Pancreas (tissue), 10 donors: ENCODE data around the gene GOLGA6C. TPM values are rescaled to one million over a fixed set of nuclear protein-coding genes. Genes with fewer than 3 reads are reported as not detected.
"Not testable (repeated sequence)": the region's sequence is repeated elsewhere in the genome, so short reads cannot be mapped to it uniquely, and the experiment has no call there.

Source experiments
- ATAC-seq, 4 donors: fragments of 200-7000 bp; cut with Tn5 transposase; one replicate each; pipeline versions ENCODE4 v1.8.0 to v1.9.1; 2020; ENCODE audit warnings: mild to moderate bottlenecking in 4 of 4, moderate library complexity in 4 of 4
- DNase-seq, 6 donors: peaks; one replicate each; pipeline ENCODE4 v3.0.0-alpha.2; 2020
- FAIRE-seq: peaks from 2 replicates; lab custom pipeline; 2012; peaks lifted over from hg19 to GRCh38; lab: Jason Lieb, UNC
- H3K27ac ChIP-seq, 4 donors: fragments of 200-600 bp; sonication (generic); 1 replicate in 3 of 4; 2 replicates in 1 of 4; pipeline versions ENCODE4 v1.5.0 to v1.8.0; 2020
- H3K27me3 ChIP-seq, 4 donors: fragments of 200-600 bp; one replicate each; pipeline ENCODE4 v1.8.0; 2021
- H3K36me3 ChIP-seq, 3 donors: fragments of 200-600 bp; sonication (generic) in 1 of 3; one replicate each; pipeline versions ENCODE4 v1.5.0 to v1.8.0; 2020 to 2021
- H3K4me1 ChIP-seq, 3 donors: fragments of 200-600 bp; one replicate each; pipeline ENCODE4 v1.8.0; 2021
- H3K4me3 ChIP-seq, 4 donors: fragments of 200-600 bp; sonication (generic) in 2 of 4; one replicate each; pipeline versions ENCODE4 v1.5.0 to v1.8.0; 2020 to 2021
- H3K9me3 ChIP-seq, 4 donors: fragments of 200-600 bp; one replicate each; pipeline ENCODE4 v1.8.0; 2021
- CTCF ChIP-seq, 4 donors: fragments of 200-600 bp; sonication (generic) in 3 of 4; IDR thresholded peaks; one replicate each; pipeline versions ENCODE4 v1.5.0 to v1.8.0; 2021; ENCODE audit warnings: antibody characterized with exemption in 4 of 4
- WGBS, 2 donors: extraction: QIAGEN DNeasy Blood & Tissue Kit; methylation state at CpG; one replicate each; pipeline ENCODE4 v1.1.7; 2013; 5-methylcytosine and 5-hydroxymethylcytosine counted together
- intact Hi-C, 3 donors: fragments of 100-400 bp; cut with DNase I; formaldehyde crosslinking; loops; one replicate each; pipeline versions ENCODE4 v1.11.1 to v1.14.2; 2022
- polyA plus RNA-seq, 2 donors: library from polyadenylated mRNA; stranded (reverse); fragments of 200-250 nt; gene quantifications; one replicate each; pipeline ENCODE4 v1.2.3, GENCODE V29; 2013
- total RNA-seq, 6 donors: library from RNA; stranded (reverse); fragmentation: NEBNext Ultra II Directional in 4 of 6; extraction: Animal tissue kit (Norgen Biotek cat#: 25700) in 4 of 6; gene quantifications; one replicate each; pipeline versions ENCODE4 v1.2.1 to v1.2.4, GENCODE V29; 2021 to 2023
- donor health status: healthy with polysubstance abuse.
- donor health status: DM: no; HTN: no; CAD: no; lungs with moderate emphysema.
- donor health status: DM: no; HTN: no; CAD: no.
- donor health status: control.
- donor health status: control.
- donor health status: Bipolar disorder and iron deficiency.
- donor health status: DM: yes; HTN: yes; CAD: no.
- donor health status: DM: no; HTN: no; CAD: no.
- donor health status: DM: no; HTN: no; CAD: no.
- donor health status: DM: yes; HTN: yes; CAD: no.

The GOLGA6C gene
- total and polyA plus RNA-seq, 8 donors = not detected

- no peak for DNase-seq
- H3K27ac ChIP-seq = no peak overlapping the region
- intact Hi-C loops = no loop called here
- no peaks in the 10 kb centered on the region for H3K9me3 ChIP-seq
- no peak for ATAC-seq
- H3K27me3 ChIP-seq = no peaks in the 10 kb centered on the region
- no peak overlapping the region for H3K4me3 ChIP-seq
- no peaks in the 10 kb centered on the region for H3K36me3 ChIP-seq
- no peaks in the 10 kb centered on the region for H3K4me1 ChIP-seq
- TF ChIP-seq CTCF (IDR thresholded peaks at IDR 0.05) = no peak
- no peak for FAIRE-seq
Observed at GRCh38 chr15:75309711-75310110, 51.6 kb downstream of the GOLGA6C start.

- H3K36me3 ChIP-seq, FAIRE-seq, intact Hi-C loops, H3K27ac ChIP-seq, H3K27me3 ChIP-seq, H3K4me3 ChIP-seq, DNase-seq, H3K4me1 ChIP-seq, H3K9me3 ChIP-seq, ATAC-seq: not testable (repeated sequence)
- WGBS, 2 donors = 94 to 100% methylated on average over 1 of the region's 1 CpG
Observed at GRCh38 chr15:75312548-75312947, 54.4 kb downstream of the GOLGA6C start.

- WGBS, 2 donors = 72 to 81% methylated on average over 13 of the region's 13 CpGs
- no peak for TF ChIP-seq CTCF (IDR thresholded peaks at IDR 0.05)
Observed at GRCh38 chr15:75313116-75313845, 55.1 kb downstream of the GOLGA6C start.

GRCh38 chr15:75314552-75315290 lies 56.6 kb downstream of the GOLGA6C start:
- WGBS, 2 donors = 64 to 68% methylated on average over 5 of the region's 5 CpGs
- no peak for FAIRE-seq
- ATAC-seq = no peak

More at GRCh38 chr15:75313116-75313845, 55.1 kb downstream of the GOLGA6C start:
- no peak for DNase-seq
- ATAC-seq = no peak
- no peaks in the 10 kb centered on the region for H3K27me3 ChIP-seq
- H3K4me3 ChIP-seq = no peak overlapping the region
- no peaks in the 10 kb centered on the region for H3K4me1 ChIP-seq
- no peaks in the 10 kb centered on the region for H3K9me3 ChIP-seq
- no peaks in the 10 kb centered on the region for H3K36me3 ChIP-seq
- no peak overlapping the region for H3K27ac ChIP-seq
- intact Hi-C loops = no loop called here
- no peak for FAIRE-seq

GRCh38 chr15:75319231-75319897 lies 61.2 kb downstream of the GOLGA6C start:
- intact Hi-C loops, DNase-seq: not testable (repeated sequence)
- 72 to 84% methylated on average over 5 of the region's 5 CpGs for WGBS, 2 donors

More at GRCh38 chr15:75314552-75315290, 56.6 kb downstream of the GOLGA6C start:
- Histone ChIP-seq H3K36me3 (no peaks in the 10 kb centered on the region), H3K27me3 (no peaks in the 10 kb centered on the region), H3K27ac (no peak overlapping the region), H3K9me3 (no peaks in the 10 kb centered on the region), H3K4me1 (no peaks in the 10 kb centered on the region), H3K4me3 (no peak overlapping the region)
- DNase-seq = no peak
- intact Hi-C loops = no loop called here
- TF ChIP-seq CTCF (IDR thresholded peaks at IDR 0.05) = no peak

More at GRCh38 chr15:75319231-75319897, 61.2 kb downstream of the GOLGA6C start:
- not testable (repeated sequence) for H3K4me3 ChIP-seq, FAIRE-seq, H3K27me3 ChIP-seq, ATAC-seq, H3K4me1 ChIP-seq, H3K9me3 ChIP-seq, H3K36me3 ChIP-seq, H3K27ac ChIP-seq

Other genes starting within 250 kb of the GOLGA6C start
- 10 to 100 TPM in 2 of 6 donors, 1 to 10 TPM in 4; 7.9 to 12.3 (median 9.2) TPM for gene PPCDC, start 234.7 kb upstream of the GOLGA6C start, total RNA-seq
- gene PPCDC, start 234.7 kb upstream of the GOLGA6C start, polyA plus RNA-seq = 10 to 100 TPM; 21.1 to 21.3 TPM
- 10 to 100 TPM in 4 of 6 donors, 1 to 10 TPM in 2; 8.2 to 27.4 (median 16.3) TPM for gene C15orf39, start 56.5 kb upstream of the GOLGA6C start, total RNA-seq
- 10 to 100 TPM in 1 of 2 donors, 1 to 10 TPM in 1; 7.9 to 11.1 TPM for gene C15orf39, start 56.5 kb upstream of the GOLGA6C start, polyA plus RNA-seq
- gene GOLGA6D, start 24.5 kb downstream of the GOLGA6C start, total RNA-seq = under 1 TPM in 1 of 6 donors, not detected in 5; 0.08 TPM
- gene GOLGA6D, start 24.5 kb downstream of the GOLGA6C start, polyA plus RNA-seq = not detected
- gene COMMD4, start 77.7 kb downstream of the GOLGA6C start, total RNA-seq = 10 to 100 TPM; 19.6 to 30.5 (median 24.0) TPM
- gene COMMD4, start 77.7 kb downstream of the GOLGA6C start, polyA plus RNA-seq = 10 to 100 TPM; 81.8 to 97.7 TPM
- gene NEIL1, start 88.7 kb downstream of the GOLGA6C start, total RNA-seq = 10 to 100 TPM in 5 of 6 donors, 1 to 10 TPM in 1; 9.1 to 26.5 (median 21.1) TPM
- gene NEIL1, start 88.7 kb downstream of the GOLGA6C start, polyA plus RNA-seq = 10 to 100 TPM; 71.0 to 97.5 TPM
- 100 to 1,000 TPM in 3 of 6 donors, 10 to 100 TPM in 3; 63.7 to 115 (median 91.1) TPM for gene MAN2C1, start 110.3 kb downstream of the GOLGA6C start, total RNA-seq
- gene MAN2C1, start 110.3 kb downstream of the GOLGA6C start, polyA plus RNA-seq = 100 to 1,000 TPM; 430 to 509 TPM
- 10 to 100 TPM; 19.6 to 33.4 (median 23.8) TPM for gene SIN3A, start 193.4 kb downstream of the GOLGA6C start, total RNA-seq
- 10 to 100 TPM in 1 of 2 donors, 1 to 10 TPM in 1; 6.8 to 12.6 TPM for gene SIN3A, start 193.4 kb downstream of the GOLGA6C start, polyA plus RNA-seq